ENCODE measurements around the gene CKAP2L.

DNA sequence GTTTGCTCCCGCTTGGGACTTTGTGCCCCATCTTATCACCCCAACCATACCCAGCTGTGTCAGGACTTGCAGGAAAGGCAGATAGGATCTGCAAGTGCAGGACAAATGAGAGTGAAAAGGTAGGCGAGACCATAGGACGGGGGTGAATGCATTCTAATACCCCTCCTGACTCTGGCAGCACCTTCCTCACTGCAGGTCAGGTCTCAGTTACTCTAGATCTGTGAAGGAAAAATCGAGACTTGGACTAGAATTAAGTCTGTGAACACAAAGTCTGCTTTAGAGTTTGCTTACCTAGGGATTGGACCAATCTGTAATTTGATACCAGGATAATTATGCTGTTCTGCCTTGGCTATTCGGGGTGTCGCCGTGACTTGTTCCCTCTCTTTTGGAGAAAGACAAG is 23.9 kb downstream of the CKAP2L start:
- TF ChIP-seq, protein P1, sequence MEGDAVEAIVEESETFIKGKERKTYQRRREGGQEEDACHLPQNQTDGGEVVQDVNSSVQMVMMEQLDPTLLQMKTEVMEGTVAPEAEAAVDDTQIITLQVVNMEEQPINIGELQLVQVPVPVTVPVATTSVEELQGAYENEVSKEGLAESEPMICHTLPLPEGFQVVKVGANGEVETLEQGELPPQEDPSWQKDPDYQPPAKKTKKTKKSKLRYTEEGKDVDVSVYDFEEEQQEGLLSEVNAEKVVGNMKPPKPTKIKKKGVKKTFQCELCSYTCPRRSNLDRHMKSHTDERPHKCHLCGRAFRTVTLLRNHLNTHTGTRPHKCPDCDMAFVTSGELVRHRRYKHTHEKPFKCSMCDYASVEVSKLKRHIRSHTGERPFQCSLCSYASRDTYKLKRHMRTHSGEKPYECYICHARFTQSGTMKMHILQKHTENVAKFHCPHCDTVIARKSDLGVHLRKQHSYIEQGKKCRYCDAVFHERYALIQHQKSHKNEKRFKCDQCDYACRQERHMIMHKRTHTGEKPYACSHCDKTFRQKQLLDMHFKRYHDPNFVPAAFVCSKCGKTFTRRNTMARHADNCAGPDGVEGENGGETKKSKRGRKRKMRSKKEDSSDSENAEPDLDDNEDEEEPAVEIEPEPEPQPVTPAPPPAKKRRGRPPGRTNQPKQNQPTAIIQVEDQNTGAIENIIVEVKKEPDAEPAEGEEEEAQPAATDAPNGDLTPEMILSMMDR (IDR thresholded peaks at IDR 0.05): no peak
- TF ChIP-seq POLR2A (IDR thresholded peaks at IDR 0.05): no peak
